RWPE2 (cell line): ENCODE measurements around the gene SLC26A1.
A peak's percentile ranks its signal among the peaks of the same experiment; 100 is the strongest.

Experiments
- ATAC-seq: fragments of 200-7000 bp; cut with Tn5 transposase; 3 replicates; pipeline ENCODE4 v1.9.1; 2021; ENCODE audit warnings: low read depth
- DNase-seq: peaks from one replicate; pipeline ENCODE4 v3.0.0-alpha.2; 2020; ENCODE audit warnings: low spot score
- H3K27ac ChIP-seq: fragments of 450-650 bp; 2 replicates; pipeline ENCODE4 v1.5.1; 2017; ENCODE audit warnings: mild to moderate bottlenecking; ENCODE audit not compliant: poor library complexity, severe bottlenecking
- H3K27me3 ChIP-seq: fragments of 250-450 bp; sonication (Bioruptor Pico); 2 replicates; pipeline ENCODE4 v1.5.1; 2021; ENCODE audit warnings: mild to moderate bottlenecking, moderate library complexity; ENCODE audit not compliant: insufficient read depth, poor library complexity, severe bottlenecking
- H3K36me3 ChIP-seq: fragments of 250-450 bp; sonication (Bioruptor Pico); 2 replicates; pipeline ENCODE4 v1.5.1; 2020; ENCODE audit warnings: low read depth, mild to moderate bottlenecking, moderate library complexity
- H3K4me1 ChIP-seq: fragments of 250-450 bp; sonication (Bioruptor Pico); 2 replicates; pipeline ENCODE4 v1.5.1; 2021; ENCODE audit warnings: mild to moderate bottlenecking, moderate library complexity; ENCODE audit not compliant: insufficient read depth, poor library complexity, severe bottlenecking
- H3K4me3 ChIP-seq: fragments of 250-450 bp; sonication (Bioruptor Pico); 2 replicates; pipeline ENCODE4 v1.5.1; 2021; ENCODE audit warnings: mild to moderate bottlenecking, moderate library complexity; ENCODE audit not compliant: severe bottlenecking
- H3K9me3 ChIP-seq: fragments of 250-450 bp; sonication (Bioruptor Pico); 2 replicates; pipeline ENCODE4 v1.5.1; 2021; ENCODE audit warnings: mild to moderate bottlenecking, moderate library complexity; ENCODE audit not compliant: severe bottlenecking
- TF ChIP-seq, protein P1 (sequence below): fragments of 450-650 bp; IDR thresholded peaks from one replicate; pipeline ENCODE4 v1.5.1; 2017; ENCODE audit warnings: mild to moderate bottlenecking, moderate library complexity; ENCODE audit not compliant: poor library complexity, severe bottlenecking

Gene SLC26A1

DNA sequence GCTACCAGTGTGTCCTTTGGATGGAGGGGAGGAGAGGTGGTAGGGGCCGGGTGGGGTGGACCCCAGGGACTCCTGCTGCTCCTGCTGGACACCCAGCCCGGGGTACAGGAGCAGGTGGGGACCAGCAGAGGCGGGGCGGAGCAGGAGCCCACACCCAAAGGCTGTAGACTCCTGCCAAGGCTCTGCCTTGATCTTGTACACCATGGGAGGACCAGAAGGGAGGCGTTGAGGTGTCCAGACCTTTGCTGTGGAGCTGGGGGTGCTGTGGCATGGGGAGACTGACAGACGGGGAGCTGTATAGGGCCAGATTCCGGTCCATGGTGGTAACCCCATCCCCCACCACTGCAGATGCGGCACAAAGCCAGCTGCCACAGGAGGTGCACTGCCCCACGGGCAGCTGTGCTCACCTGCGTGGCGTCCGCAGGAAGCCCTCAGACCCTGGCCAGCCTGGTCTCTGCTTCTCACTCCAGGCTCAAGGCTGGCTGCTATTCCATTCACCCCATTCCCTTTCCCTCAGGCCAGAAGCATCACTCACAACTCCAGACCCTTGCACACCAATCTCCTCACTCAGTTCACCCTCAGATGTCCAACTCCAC lies 5.0 kb upstream of the SLC26A1 start:
- Histone ChIP-seq H3K27me3 (peaks cover 63% of the 10 kb centered on the region), H3K36me3 (no peaks in the 10 kb centered on the region), H3K27ac (no peak overlapping the region), H3K9me3 (no peaks in the 10 kb centered on the region), H3K4me1 (no peaks in the 10 kb centered on the region), H3K4me3 (no peak overlapping the region)
- DNase-seq (no peak), ATAC-seq (peak; percentile 6; the same call in 2 of the 3 replicates)
- TF ChIP-seq, protein P1, sequence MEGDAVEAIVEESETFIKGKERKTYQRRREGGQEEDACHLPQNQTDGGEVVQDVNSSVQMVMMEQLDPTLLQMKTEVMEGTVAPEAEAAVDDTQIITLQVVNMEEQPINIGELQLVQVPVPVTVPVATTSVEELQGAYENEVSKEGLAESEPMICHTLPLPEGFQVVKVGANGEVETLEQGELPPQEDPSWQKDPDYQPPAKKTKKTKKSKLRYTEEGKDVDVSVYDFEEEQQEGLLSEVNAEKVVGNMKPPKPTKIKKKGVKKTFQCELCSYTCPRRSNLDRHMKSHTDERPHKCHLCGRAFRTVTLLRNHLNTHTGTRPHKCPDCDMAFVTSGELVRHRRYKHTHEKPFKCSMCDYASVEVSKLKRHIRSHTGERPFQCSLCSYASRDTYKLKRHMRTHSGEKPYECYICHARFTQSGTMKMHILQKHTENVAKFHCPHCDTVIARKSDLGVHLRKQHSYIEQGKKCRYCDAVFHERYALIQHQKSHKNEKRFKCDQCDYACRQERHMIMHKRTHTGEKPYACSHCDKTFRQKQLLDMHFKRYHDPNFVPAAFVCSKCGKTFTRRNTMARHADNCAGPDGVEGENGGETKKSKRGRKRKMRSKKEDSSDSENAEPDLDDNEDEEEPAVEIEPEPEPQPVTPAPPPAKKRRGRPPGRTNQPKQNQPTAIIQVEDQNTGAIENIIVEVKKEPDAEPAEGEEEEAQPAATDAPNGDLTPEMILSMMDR = no peak

DNA sequence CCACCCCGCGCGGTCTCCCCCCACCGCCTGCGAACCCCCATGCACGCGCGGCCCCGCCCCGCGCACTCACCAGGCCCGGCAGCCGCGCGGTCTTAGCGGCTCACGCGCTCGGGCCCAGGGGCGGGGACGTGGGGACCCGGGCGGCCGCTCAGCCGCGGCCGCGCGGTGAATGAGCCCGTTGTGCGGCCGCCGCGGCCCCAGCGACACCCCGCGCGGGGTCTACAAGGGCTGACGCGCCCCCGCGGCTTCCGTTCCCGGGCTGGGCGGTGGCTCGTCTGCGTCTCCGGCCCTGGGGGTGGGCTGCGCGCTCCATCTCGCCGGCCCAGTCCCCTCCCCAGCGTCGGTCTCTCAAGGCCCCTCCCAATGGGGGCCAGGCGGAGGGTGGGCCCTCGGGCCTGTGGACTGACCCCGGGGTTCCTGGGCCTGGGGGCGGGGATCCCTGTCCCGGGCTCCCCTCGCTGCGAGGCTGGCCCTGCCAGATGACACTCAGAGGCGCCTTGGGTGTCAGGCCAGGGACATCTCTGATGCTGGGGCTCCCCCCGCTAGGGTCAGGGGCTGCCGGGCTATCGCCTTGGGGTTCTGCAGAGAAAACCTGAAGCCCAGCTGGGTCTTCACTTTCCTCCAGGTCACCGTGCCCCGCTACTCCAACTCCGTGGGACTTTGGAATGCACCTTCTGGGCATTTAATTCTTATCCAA lies 4.3 kb upstream of the SLC26A1 start:
- Histone ChIP-seq H3K27me3 (peaks cover 58% of the 10 kb centered on the region), H3K4me3 (no peak overlapping the region)

DNA sequence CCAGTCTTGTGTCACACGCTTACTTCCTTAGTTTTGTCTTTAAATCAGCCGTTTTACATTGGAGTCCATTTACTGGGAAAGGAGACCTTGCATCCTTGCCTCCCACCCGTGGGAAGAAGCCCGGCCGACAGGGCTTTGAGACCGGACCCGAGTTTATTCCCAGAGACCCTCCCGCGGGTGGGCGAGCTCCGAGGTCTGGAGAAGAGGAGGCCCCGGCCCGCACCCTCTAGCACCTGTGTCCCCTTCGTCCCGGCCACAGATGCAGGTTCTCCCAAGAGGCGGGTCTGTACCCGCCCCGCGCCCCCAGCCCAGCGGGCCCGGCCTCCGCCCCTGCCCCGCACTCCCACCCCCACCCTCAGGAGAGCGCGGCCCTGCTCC lies 3.8 kb upstream of the SLC26A1 start:
- peaks cover 53% of the 10 kb centered on the region for H3K27me3 ChIP-seq
- DNase-seq (no peak), ATAC-seq (no peak)
- H3K4me3 ChIP-seq = no peak overlapping the region
- TF ChIP-seq, protein P1 = no peak
- no peak overlapping the region for H3K27ac ChIP-seq
- H3K9me3 ChIP-seq = no peaks in the 10 kb centered on the region
- no peaks in the 10 kb centered on the region for H3K36me3 ChIP-seq
- H3K4me1 ChIP-seq = no peaks in the 10 kb centered on the region

More for the DNA sequence above, 4.3 kb upstream of the SLC26A1 start:
- Histone ChIP-seq H3K9me3 (no peaks in the 10 kb centered on the region), H3K4me1 (no peaks in the 10 kb centered on the region), H3K27ac (no peak overlapping the region), H3K36me3 (no peaks in the 10 kb centered on the region)
- TF ChIP-seq, protein P1 = no peak
- ATAC-seq (no peak; the same call in 2 of the 3 replicates), DNase-seq (no peak)

DNA sequence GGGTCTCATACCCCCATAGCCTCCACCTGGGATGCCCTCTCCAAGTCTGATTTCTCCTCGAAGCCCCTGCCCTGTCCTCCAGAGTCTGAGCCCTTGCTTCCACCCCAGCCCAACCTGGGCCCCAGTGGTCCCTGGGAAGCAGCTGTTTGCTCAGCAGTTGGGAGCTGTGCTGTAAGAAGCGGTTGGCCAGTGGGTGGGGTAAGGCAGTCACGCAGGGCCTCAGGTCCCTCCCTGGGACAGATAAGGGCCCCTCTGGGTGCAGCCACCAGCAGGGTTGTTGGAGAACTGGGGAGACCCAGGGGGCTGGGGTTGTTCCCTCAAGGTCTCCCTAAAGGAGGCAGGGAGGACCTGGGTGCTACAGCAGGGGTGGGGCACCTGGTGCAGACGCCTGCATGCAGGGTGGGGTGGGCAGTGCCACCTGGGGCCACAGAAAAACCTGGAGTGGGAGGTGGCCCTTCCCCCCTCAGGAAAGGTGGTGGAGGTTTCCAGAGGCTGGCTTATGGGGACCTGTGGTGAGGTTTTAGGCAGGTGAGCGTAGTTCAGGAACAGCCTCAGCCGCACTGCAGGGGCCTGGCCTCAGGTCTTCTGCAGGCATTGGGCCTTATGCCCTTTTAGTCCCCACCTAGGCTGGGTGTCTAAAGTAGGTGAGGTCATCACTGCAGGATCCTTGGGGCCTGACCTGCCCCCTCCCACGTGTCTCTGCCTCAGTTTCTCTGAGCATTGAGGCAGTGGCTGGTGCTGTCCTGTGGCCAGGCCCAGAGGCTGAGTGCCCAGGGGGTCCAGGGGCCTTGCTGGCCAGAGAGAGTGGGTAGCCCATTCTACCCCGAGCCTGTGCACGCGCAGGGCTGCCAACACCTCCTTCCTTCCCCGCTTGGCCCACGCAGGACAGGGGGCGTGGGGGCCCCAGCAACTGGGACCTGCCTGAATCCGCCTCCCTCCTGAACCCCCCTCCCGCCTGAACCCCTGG lies 3.1 kb upstream of the SLC26A1 start:
- Histone ChIP-seq H3K9me3 (no peaks in the 10 kb centered on the region), H3K27ac (no peak overlapping the region), H3K27me3 (peaks cover 46% of the 10 kb centered on the region)

More for the DNA sequence above, 3.1 kb upstream of the SLC26A1 start:
- no peaks in the 10 kb centered on the region for H3K36me3 ChIP-seq
- no peaks in the 10 kb centered on the region for H3K4me1 ChIP-seq
- H3K4me3 ChIP-seq = no peak overlapping the region
- ATAC-seq (no peak), DNase-seq (no peak)
- TF ChIP-seq, protein P1 = no peak
